HG03342 (cell line): ENCODE measurements around the gene TMEM51.

Experiments used
- ATAC-seq: cut with Tn5 transposase; IDR thresholded peaks from one replicate; pipeline ENCODE4 v1.9.1; 2021; ENCODE audit warnings: mild to moderate bottlenecking, moderate library complexity; ENCODE audit not compliant: unreplicated experiment

Gene TMEM51, protein sequence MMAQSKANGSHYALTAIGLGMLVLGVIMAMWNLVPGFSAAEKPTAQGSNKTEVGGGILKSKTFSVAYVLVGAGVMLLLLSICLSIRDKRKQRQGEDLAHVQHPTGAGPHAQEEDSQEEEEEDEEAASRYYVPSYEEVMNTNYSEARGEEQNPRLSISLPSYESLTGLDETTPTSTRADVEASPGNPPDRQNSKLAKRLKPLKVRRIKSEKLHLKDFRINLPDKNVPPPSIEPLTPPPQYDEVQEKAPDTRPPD

DNA sequence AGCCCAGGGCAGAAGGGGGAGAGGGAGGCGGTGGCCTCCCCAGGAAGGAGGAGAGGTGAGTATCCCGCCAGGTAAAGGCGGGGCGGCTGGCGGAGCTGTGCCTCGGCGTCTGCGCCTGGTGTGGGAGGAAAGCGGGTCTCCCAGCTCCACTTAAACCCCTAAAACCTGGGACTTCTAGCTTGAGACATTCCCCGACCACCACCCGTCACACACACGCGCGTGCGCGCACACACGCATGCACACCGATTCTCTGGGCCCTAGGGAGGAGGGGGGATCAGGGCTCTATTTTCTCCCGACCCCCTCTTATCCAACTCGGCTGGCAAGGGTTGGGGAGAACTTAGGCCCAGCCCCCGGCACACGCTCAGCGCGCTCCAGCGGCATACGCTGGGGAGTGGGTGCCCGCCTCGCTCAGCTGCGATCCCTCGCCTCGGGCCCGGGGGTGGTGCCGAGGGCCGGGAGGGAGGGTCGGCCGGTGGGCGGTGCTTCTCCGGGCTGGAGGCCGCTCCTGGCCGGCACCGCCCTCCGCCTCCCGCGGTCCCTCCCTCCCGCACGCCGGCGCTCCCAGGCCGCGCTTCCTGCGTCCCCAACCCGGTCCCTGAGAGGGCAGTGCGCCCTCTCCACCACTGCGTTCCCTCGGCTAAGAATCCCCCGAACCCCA is at the start of gene TMEM51:
Gene TMEM51, plus strand, starts transcription at position 564 of the 658 bp plus-strand sequence. CDS start 61,341 bp downstream, outside the sequence.
- no peak for ATAC-seq

DNA sequence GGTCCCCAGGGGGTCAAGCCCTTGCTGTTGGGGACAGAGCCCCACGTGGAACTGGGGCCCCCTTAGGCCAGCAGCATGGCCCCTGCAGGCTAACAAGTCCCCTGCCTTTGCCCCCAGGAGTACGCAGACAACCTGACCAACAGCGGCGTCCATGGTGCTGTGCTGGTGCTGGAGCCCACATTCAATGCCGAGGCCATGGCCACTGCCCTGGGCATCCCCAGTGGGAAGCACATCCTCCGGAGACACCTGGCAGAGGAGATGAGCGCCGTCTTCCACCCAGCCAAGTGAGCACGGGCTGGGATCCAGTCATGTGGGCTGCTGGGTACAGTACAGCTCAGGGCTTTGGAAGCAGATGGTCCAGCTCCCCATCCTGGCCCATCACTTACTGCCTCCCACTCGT is 49.6 kb upstream of the TMEM51 start:
- ATAC-seq: no peak

DNA sequence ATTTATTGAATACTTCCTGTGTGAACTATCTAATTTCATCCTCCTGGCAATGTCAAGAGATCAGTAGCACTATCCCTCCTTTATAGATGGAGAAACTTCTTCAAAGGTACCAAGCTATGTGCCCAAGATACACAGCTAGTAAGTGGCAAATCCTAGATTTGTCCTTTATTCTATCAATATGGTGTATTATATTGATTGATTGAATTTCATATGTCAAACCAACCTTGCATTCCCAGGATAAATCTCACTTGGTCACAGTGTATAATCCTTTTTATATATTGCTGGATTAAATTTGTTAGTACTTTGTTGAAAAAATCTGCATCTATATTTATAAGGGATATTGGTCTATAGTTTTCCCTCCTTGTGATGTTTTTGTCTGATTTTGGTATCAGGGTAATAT is 48.8 kb upstream of the TMEM51 start:
- ATAC-seq: no peak

DNA sequence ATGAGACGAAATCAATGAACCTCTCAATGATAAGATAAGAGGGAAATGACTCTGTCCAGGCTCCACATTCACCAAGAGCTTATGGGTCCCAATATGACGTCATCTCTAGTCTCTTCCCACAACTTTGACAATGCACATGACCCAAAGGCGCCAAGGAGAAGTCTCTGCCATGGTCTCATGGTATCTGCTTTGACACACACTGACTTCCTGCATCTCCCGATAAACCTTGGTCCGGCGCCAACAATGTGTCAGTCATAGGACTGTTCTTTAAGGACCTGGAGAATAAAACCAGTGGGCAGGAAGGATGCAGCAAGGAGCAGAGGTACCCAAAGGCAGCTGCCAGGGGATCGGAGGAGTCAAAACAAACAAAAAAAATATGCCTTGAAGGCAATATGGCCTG is 46.9 kb upstream of the TMEM51 start:
- no peak for ATAC-seq

DNA sequence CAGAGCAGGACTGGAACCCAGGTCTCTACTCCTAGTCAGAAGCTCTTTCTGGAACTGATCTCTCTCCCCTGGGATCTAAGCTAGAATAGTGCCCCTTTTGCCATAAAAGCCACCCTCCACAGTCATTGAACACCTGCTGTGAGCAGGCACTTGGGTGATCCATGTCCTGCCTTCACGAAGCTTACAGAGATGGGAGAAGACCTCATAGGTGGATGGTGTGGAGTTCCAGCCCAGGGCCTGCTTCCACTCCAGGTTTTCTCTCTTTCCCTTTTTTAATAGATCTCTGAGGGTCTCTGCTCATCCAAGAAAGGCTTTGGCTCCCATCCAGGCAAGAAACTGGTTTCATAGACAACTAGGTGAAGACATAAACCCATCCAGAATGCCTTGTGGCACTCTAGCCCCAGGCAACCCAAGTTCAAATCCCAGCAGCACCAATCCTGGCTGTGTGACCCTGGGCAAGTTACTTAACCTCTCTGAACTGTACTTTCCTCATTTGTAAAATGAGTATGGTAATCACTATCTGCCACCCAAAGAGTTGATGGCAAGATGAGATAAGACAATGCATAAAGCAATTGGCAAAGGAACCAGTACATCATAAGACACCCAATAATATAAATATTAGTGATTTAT is 46.4 kb upstream of the TMEM51 start:
- no peak for ATAC-seq

DNA sequence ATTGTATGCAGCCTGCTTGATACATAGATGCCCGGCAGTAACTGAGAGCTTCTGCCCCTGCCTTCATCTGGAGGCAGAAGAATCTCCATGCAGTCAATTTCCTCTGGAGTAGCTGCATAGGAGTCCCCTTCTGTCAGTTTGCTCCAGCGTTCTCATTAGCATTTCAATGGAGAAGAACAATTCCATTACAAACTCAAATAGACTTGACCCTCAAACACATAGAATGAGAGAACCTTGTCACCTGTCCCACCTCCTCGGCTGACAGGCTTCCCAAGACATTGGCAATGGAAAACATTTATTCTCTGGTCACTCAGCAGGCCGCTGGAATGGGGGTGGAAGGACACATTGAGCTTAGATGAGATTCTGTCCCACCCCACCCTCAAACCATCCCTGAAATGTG is 45.6 kb upstream of the TMEM51 start:
- no peak for ATAC-seq

DNA sequence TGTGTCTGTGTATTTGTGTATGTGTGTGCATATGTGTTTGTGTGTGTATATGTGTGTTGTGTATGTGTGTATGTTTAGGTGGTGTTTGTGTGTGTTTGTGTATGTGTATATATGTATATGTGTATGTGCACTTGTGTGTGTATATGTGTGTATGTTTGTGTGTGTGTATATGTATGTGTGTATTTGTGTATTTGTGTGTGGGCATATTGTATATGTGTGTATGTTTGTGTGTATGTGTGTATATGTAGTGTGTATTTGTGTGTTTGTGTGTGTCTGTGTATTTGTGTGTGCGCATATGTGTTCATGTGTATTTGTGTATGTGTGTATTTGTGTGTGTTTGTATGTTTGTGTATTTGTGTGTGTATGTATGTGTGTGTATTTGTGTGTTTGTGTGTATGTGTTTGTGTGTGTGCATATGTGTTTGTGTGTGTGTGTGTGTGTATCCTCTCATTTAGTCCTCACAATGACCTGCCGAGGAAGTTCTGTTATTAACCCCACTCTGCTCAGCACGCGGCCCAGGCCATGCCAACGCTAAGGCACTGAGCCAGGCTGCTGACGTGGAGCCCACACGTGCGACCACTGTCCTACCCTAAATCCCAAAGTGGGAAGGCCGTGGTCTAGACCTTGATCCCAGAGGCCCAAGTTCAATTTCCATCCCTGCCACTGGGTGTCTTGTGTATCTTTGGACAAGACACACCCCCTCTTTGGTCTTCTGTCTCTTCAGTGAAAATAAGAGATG is 43.2 kb upstream of the TMEM51 start:
- no peak for ATAC-seq

DNA sequence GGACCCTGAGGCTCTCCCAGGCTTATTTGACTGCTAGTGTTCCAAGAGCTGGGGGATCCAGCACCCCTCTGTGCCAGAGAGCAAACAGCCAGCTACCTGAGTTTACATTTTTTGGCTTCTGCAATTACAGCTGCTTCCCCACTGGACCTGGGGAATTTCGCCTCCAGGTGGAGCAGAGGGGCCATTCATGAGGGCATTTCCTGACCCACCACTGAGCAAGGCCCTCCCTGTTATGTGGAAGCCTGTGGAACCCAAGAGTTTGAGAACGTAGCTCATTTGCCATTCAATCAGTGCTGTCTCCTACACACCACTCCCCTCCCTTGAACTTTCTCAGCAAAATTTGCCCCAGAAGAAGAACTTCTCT is 42.7 kb upstream of the TMEM51 start:
- no peak for ATAC-seq

DNA sequence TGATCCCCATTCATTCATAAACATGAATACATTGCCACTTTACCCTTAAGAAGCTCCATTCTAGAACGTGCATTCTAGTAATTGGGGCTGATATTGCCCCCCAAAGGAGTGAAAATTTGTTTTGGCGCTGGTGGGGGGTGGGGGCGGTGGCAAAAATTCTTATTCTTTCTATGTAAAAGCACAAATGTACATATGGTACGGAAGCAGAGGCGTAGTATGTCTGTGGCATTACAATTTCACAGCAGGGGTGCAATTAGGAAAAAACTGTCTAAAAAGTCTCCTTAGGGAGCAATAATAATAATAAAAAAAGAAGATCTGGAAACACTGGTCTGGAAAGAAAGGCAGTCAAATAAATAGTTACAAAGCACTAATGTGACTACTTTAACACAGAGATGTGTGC is 40.4 kb upstream of the TMEM51 start:
- ATAC-seq: no peak

DNA sequence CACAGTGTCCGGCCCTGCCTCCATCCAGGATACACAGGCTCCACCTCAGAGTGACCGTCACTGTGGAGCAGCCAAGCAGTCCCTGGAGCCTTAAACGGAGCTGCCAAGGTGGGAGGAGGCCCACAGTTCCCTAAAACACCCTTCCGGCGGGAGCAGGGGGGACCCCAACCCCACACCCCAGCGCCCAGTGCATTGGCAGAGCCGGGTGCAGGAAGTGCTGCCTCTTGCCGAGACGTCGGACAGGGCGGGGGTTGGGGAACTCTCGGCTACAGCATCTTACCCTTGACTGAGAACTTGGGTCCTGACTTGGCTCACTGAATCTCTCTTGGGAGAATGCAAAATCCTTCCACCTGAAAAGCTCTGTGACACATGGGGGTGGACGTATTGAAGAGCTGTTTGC is 38.7 kb upstream of the TMEM51 start:
- no peak for ATAC-seq

DNA sequence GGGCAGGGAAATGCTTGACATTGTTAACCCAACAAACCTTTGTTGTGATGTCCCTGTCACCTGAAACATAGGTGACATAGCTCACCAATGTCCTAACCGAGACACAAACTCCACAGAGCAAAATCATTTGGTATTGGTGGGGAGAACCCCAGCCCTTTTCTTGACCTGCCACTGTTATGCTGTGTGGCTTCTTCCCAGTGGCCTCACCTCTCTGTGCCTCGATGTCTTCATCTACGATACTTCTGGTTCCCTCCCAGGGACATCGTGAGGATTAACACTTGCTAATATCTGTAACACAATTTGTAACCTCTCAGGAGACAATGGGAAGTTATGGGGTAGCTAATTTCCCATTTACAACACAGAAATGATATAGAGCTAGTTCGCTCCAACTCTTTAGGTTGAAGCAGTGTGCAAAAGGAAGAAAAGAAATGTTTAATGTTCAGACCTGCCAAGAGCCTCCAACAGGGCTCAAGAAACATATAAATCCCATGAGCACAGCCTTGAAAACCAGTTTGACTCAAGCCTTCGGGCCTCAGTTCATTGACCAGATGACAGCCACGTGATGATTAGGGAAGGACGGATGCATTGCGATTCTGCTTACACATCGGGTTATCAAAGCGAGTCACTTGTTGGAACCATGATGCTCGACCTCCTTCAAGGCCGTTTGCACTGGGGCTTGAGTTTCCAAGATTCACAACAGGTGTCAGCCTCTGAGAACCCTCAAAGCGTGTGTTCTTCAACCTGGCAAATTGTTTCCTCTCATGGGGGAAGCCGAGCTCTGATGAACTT is 37.8 kb upstream of the TMEM51 start:
- ATAC-seq: no peak

DNA sequence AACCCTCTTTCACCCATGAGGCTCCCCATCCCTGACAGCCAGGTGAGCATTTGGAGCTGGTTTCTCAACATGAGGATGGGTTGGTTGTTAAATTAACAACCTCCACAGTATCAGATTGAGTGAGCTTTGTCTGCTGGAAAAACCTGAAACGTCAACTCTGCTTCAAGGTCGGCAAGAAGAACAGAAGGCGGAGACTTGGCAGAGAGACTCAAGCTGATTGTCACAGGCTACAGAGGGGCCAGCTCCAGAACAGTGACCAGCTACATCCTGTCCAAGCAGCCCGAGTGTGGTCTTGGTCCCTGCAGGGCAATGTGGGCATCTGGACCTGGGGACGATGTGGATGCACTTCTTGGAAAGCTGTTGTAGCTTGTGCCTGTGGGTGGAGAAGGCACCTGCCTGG is 36.6 kb upstream of the TMEM51 start:
- no peak for ATAC-seq

DNA sequence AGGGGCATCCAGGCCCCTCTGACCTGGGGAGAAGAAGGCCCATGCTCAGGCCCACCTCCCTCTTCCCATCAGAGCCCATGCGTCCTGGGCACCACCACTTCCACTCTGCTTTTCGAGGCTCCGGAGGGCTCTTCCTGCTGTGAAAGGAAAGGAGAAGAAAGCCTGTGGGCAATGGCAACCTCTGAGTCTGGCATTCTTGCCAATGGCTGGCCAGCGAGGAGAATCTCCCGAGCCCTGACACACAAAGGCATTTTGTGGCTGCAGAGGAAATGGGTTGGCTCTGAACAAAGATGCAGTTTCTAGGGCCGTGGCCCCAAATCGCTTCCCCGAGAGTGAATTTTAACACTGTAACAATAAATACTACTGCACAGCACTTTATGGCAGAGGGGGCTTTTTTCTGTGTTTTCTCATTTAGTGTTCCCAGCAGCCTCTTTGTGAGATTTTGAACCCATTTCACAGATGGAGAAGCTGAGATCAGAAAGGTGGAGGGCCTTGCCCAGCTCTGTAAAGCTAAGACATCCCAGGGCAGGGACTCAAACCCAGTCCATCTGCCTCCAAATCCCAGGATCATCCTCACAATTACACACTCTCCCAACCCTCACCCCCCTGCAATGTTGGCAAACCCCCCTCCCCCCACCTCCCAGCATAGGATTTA is 35.7 kb upstream of the TMEM51 start:
- no peak for ATAC-seq

DNA sequence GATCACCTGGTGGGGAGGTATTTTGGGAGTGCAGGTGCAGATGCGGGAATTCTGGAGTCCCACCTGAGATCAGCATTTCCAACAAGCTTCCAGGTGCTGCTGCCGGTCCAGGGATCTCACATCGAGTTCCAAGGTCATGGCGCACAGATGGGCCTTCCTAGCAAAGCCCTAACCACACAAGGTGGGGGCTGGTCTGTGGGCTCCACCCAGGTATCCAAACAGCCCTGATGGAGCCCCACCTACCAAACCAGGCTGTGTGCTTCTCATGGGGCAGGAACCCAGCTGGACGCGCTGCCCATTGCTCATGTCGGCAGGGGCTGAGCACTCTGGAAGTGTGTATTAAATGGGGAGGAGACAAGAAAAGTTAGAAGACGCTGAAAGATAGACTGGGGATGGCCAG is 35.0 kb upstream of the TMEM51 start:
- ATAC-seq: no peak

DNA sequence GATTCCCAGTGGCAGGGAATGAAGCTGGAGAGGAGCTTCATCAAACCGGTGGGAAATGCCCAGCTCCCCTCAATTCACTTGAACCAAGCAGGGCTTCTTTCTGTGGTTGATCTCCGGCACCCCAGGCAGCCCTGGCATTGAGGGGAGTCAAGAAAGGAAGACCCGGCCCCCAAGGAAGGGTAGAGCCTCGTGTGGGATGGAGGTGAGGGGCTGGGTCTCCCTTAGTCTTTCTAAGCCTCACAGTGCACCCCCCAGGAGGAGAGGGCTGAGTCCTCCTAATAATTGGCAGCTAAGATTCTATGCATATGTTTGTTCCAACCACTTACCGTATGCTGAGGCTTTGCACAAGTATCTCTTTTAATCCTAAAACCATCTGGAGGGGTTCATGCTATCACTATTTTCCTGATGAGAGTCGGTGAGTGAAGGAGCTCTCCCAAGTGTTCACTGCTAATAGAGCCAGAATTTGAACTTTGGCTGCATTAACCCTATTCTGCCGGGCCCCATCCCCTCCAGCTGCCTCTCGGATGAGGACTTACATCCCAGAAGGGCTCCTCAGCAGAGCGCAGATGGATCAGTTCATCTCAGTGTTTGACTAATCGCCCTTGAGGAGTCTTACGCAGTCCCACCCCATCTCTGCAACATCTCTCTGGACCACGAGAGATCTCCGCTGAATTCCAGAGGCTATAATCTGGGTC is 33.1 kb upstream of the TMEM51 start:
- ATAC-seq: no peak

DNA sequence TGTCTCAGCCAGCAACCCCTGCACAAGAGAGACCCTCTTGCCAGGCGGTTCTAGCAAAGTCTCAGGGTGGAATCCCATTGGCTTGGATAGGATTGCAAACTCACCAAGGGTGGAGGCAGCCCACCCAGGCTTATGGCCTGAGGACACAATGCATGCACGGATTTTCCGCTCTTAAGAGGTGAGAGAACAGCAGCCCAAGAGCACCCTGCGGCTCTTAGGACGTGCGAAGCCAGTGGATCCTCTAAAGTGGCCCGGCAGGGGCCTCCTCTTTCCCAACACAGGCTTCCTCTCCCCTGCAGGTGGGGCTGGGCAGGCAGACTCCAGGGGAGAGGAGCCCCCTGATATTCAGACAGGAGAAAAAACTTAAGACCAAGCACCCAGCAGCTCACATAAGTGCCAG is 31.2 kb upstream of the TMEM51 start:
- no peak for ATAC-seq

DNA sequence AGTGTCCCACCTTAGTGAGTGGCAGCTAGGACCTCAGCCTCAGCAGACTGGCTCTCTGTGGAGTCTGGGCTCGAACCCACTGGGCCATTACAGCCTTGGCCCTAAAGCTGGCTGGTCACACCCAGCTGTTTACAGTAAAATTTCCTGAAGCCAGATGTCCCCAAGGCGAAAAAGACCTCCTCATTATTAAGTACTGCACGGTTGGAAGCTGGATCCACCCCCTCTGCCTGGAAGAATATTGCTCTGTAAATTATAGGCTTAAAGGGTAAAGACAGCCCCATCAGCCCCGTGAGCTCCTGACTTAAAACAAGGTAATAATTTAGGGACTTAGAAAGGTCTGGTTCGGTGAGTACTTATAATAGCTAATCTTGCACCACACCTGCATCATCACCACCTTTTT is 30.3 kb upstream of the TMEM51 start:
- no peak for ATAC-seq

DNA sequence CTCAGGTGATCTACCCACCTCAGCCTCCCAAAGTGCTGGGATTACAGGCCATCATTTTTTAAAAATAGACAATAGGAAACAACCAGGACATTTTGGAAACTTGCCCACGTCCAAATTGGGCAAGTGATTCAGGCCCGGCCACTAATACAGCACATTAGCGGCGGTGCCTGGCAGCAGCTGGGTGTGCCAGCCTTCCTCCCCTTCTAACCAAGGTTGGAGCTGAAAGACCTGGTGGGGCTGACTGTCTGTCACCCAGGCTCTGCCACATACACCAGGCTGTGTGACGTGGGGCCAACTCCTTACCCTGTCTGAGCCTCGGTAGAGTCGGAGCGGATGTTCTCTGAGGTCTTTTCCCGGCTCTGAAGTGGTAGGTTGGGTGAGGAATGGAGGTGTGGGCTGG is 29.6 kb upstream of the TMEM51 start:
- ATAC-seq: no peak

DNA sequence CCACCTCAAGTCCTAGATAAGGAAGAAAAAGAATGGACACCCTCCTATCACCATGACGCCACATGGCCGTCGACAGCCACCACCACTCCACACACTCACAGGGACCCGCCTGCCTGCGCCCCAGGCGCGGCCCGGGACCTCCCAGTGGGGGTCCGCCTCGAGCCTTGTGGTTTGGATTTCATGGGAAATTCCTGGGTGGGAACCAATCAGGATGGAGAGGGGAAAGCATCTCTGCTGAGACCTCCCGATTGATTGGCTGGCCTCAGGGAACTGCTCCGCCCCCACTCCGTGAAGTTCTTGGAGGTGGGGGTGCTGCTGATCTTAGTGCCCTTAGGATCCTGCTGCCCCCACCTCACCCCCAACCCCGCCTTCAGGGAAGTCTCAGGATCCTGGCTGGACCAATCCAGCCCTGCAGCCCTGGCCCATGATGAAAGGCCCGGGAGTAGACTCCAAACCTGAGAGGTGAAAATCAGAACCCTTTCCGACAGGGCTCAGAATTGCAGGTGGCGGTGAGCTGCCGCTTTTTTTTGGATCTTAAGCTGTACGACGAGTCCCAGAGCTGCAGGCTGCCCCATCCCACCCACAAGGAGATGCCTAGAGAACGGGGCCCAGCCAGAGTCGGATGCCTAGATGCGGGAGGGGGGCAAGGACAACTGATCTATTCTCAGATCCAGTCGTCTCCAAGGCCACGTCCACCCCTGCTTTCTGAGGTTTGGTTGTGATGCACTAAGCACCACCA is 29.0 kb upstream of the TMEM51 start:
- no peak for ATAC-seq
